GM10847 (cell line): ENCODE measurements around the gene AFF3.

Source experiments
- POLR2A ChIP-seq: IDR thresholded peaks from 2 replicates; pipeline ENCODE4 v1.6.1; 2011; ENCODE audit not compliant: insufficient read length; ENCODE audit errors: extremely low read depth

AFF3 gene

DNA sequence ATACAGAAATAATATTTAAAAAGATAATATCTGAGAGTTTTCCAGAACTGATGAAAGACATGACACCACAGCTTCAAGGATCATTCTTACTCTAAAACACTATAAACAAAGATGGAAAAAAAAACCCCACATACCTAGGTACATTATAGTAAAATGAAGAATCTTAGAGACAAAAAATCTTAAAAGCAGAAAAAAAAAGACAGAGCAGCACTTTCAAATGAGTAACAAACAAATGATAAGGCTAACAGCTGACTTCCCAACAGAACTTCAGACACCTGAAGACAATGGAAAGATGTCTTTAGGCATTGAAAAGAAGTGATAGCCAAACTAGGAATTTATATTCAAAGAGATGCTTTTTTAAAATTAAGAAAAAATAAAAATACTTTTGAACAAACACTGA, 21.2 kb upstream of the AFF3 start:
- TF ChIP-seq POLR2A, result no peak

GRCh38 chr2:100161945-100162620, 19.7 kb upstream of the AFF3 start:
- no peak for TF ChIP-seq POLR2A

- TF ChIP-seq POLR2A, result no peak
Observed at GRCh38 chr2:100160396-100160795, 18.0 kb upstream of the AFF3 start.

- TF ChIP-seq POLR2A, result no peak
Observed at GRCh38 chr2:100151310-100151709, 8.9 kb upstream of the AFF3 start.

GRCh38 chr2:100148883-100149282, 6.5 kb upstream of the AFF3 start:
- no peak for TF ChIP-seq POLR2A

DNA sequence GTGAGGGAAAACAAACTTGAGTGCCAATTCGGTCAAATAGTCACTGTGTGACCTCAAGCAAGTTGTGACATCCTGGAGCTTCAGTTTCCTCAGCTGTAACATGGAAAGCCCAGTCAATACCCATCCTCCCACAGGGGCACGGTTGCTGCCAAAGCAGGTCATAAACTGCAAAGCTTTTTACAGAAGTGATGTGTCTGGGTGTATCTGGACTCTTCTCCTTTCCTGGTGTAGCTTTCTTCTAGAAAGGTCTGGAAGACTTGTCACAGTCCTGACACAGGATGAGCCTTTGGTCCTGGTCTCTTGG, 4.2 kb upstream of the AFF3 start:
- no peak for TF ChIP-seq POLR2A

DNA sequence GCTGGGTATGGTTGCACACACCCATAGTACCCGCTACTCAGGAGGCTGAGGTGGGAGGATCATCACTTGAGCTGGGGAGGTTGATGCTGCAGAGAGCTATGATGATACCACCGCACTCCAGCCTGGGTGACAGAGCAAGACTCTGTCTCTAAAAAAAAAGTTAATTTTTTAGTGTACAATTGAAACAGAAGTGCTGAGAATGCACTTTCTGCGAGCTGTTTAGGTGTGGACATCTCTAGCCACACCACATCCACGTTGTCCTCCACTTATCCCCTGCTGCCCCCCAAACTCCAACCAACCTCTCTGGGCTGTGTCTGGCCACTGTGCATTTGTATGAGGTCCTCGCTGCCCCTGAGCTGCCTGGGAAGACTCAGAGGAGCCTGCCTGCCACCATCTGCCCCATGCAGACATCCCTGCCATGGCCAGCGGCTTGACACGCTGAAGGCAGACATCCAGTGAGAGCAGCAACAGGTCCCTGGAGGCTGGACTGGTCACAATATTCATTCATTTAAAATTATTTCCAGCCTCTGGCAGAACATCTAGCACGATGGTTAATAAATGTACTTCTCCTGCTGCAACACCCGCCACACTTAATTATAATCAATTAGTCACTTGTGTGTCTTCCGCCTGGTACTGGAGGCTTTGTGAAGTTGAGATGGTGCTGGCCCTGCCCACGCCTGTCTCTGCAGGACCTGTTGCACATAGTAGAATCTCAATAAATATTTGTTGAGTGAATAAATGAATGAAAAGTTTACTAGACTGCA, 3.7 kb upstream of the AFF3 start:
- no peak for TF ChIP-seq POLR2A

- TF ChIP-seq POLR2A, result no peak
Observed at GRCh38 chr2:100143286-100143685, 896 bp upstream of the AFF3 start.

DNA sequence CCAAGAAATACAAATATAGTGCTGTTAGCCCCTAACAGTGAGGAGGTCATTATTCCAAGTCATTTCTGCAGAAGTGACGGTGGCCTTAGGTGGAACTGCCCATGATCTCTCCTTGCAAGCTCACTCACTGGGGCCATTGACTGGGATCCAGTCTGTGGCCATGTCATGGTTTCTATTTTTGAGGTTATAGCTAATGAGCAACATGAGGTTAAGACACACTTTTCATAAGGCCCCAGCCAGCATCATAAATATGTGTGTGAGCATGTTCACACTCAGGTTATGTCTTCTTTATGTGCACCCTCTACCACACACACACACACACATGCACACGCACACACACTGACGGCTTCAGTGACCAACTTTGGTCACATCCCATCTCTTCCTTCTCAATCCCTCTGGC, 484 bp downstream of the AFF3 start:
- no peak for TF ChIP-seq POLR2A

- no peak for TF ChIP-seq POLR2A
Observed at GRCh38 chr2:100140582-100140981, 1.8 kb downstream of the AFF3 start.

DNA sequence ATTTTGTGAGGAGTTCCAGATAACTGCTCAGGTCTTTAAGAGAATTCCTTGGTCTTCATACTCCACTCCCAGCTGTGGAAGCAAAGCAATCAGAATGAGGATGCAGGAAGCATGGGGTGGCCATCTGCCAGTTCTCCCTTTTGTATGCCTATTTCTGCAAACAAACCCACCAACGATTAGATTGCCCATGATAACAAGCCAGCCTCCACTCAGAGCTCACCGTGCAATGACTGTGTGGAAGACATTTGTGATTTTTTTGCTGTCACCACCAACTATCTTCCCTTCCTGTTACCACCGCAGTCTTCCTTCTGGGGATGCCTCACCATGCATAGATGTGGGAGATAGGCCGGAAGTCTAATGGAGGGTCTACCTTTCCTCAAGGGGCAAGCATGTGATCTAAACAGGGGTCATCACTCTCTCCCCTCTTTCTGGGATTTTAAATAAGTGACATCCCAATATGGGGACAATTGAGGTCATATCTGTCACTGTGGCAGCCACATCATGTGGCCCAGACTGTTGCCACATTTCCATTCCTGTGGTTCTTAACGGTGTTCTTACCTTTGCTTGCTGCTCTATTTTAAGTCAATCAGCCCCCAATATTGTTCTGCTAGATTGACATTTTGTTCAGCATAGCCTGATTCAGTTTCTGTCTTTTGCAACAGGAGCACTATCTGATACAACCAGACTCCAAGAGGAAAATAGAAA, 4.4 kb downstream of the AFF3 start:
- TF ChIP-seq POLR2A, result no peak

DNA sequence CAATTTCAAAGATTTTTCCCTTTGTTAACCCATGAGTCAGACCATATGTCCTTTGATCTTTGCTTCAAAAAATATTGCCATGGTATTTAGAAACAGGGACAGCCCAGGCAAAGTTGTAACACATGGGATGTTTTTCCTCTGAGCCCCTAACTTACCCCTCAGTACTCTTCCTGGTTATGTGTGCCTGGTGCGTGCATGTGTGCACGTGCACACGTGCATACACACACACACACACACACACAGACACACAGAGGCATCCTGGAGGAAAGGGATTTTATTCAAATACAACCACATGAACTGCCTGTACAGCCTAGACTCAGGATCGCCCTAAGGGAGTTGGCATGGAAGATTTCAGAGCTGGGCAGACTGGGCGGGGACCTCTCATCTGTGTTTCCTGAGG, 5.1 kb downstream of the AFF3 start:
- TF ChIP-seq POLR2A, result no peak

GRCh38 chr2:100136310-100136709, 6.1 kb downstream of the AFF3 start:
- no peak for TF ChIP-seq POLR2A

DNA sequence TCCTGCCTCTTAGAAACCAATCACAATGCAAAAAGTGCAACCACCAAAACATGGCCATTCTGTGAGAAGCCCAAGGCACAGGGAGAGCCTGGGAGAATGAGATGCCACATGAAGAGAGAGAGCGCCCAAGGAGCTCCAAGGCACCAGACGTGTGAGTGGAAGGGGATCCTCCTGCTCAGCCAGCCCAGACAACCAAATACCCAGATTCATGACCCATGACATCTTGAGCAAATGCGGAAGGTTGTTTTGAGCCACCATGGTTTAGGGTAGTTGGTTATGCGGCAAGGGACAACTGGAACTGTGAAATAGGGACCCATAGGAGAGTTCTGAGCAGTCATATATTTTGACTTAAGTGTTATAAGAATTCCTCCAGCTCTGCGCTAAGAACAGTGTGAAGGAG, 7.0 kb downstream of the AFF3 start:
- TF ChIP-seq POLR2A, result no peak

GRCh38 chr2:100130595-100131391, 11.6 kb downstream of the AFF3 start:
- TF ChIP-seq POLR2A, result no peak
